Breast epithelium (tissue), 3 donors: Measurements from ENCODE around the gene BRIP1.

Experiments used
- CTCF ChIP-seq, 3 donors: fragments of 450-650 bp; IDR thresholded peaks; one replicate each; pipeline ENCODE4 v1.5.1; 2016 to 2017; ENCODE audit warnings: antibody characterized with exemption in 3 of 3, mild to moderate bottlenecking in 3 of 3, moderate library complexity in 3 of 3
- POLR2A ChIP-seq: fragments of 450-650 bp; IDR thresholded peaks from one replicate; pipeline ENCODE4 v1.6.1; 2016; ENCODE audit warnings: antibody characterized with exemption, mild to moderate bottlenecking, moderate library complexity
- POLR2AphosphoS5 ChIP-seq, 3 donors: sonication (generic); formaldehyde crosslinking; IDR thresholded peaks; one replicate each; pipeline ENCODE4 v1.6.1; 2017; ENCODE audit warnings: antibody characterized with exemption in 3 of 3

DNA sequence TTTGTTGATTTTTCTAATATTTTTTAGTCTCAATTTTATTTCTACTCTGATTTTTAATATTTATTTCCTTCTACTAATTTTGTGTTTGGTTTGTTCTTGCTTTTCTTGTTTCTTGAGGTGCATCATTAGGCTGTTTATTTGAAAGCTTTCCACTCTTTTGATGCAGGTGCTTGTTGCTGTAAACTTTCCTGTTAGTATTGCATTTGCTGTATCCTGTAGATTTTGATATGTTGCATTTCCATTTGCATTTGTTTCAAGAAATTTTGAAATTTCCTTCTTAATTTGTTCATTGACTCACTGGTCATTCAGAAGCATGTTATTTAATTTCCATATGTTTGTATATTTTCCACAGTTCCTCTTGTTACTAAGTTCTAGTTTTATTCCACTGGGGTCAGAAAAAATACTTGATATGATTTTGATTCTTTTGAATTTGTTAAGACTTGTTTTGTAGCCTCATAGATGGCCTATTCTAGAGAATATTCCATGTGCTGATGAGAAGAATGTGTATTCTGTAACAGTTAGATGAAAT is 229.3 kb downstream of the BRIP1 start:
- TF ChIP-seq POLR2AphosphoS5 (IDR thresholded peaks at IDR 0.05), result no peak
- no peak for TF ChIP-seq CTCF (IDR thresholded peaks at IDR 0.05)
- no peak for TF ChIP-seq POLR2A
